Measurements from ENCODE around the gene KCNH2. TPM values are rescaled to one million over a fixed set of nuclear protein-coding genes. Genes with fewer than 3 reads are reported as not detected.
"Not testable (repeated sequence)": the region's sequence is repeated elsewhere in the genome, so short reads cannot be mapped to it uniquely, and the experiment has no call there.

Gene KCNH2
- polyA plus RNA-seq, 5 donors, result 2.9 to 6.3 (median 4.5) TPM

DNA sequence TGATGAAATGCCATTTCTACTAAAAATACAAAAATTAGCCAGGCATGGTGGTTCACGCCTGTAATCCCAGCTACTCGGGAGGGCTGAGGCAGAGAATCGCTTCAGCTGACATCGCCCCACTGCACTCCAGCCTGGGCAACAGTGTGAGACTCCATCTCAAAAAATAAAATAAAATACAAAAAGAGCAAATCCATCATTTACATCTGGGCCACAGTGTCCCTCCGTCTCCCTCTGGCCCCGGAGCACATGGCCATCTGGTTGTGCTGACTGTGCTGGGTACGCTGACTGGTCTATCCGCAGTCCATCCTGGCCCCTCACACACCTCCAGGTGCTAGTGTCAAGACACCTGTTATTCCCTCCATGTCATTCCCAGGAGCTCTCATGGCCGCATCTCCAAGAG lies 42.1 kb downstream of the KCNH2 start:
- DNase-seq, result no peak

DNA sequence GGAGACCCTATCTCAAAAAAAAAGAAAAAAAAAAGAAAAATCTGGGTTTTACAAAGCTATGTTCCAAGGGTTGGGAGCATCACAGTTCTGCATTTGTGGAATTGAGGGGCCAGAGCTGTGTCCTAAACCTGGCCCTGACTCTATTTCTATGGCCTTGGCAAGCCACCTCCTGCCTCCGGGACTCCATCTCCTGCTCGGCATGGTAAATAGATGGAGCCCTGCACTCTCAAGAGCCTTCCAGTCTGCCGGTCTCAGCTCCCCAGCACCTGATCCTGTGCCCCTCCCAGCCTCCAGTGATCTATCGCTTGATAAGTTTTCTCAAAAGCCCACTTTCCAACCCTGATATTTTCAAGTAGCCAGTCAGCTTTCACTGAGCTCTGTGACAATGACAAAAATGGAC lies 43.0 kb downstream of the KCNH2 start:
- DNase-seq, result no peak

DNA sequence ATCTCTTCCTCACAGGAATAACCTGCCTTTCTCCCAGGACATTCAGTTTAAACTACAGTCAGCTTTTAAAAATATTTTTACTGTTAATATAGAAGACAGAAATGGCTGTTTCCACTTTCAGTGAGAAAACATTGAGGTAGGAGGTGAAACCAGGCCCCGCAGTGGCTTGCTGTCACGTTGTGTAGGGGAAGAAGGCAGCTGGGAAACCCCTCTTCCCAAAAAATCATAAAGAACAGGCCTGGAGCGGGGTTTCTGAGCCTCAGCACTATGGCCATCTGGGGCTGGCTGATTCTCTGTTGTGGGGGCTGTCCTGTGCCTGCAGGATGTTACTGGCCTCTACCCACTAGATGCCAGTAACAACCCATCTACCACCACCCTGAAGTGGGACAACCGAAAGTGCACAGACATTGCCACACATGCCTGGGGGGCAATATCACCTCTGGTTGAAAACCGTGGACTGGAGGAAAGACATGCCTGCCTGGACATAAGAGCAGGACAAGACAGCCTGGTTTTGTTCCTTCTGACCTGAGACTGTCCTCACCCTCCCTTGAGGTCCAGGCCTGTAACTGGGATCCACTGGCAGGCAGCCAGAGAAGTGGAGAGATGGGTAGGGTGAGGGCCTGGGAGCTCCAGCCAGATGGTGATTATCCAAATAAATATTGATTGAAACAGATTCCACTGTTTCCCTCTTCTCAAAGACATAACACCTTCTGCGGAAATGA lies 43.9 kb downstream of the KCNH2 start:
- DNase-seq, result no peak

DNA sequence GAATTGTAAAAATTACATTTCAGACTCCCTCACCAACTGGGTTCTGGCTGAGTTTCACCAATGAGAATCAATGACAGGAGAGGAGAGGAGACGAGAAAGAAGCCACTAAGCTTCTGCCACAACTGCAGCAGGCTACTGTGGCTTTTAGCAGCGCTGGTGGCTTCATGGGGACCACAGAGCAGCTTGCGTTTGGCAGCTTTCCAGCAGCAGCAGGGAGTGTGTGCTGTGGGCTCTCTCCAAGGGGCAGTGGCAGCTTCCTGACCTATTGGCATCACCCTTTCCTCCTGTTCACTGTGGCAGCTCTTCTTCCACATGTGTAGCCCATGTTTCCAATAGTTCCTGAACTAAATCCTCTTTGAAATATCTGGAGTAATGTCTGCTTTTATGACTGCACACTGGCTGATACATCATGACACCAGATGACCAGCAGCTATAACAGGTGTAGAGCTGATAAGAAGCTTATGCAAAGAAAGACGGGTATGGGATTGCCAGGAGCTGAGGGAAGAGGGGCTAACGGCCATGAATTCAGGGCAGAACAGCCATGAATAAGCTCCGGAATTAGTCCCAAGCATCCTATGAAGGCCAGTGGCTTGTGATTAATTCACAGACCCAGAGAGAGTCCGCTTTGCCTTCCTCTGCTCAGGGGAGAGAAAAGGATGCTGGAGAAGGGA lies 46.8 kb downstream of the KCNH2 start:
- DNase-seq, result no peak

DNA sequence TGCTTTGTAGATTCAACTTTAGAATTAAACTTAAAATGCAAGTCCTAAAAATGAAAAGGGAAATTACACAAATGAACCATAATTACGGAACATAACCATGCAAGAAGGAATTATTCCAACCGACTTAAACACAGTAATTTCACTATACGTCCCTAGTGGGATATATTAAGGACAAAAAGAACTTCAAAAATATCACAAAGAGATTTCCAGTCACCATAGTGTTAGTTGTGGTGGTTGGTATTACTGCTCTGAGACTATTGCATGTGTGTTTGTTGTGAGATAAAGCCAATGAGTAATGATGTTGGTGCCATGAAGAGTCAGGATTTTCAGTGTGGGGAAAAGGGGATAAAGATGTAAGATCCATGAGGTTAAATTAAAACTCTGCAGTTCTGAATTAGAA lies 49.6 kb downstream of the KCNH2 start:
- no peak for DNase-seq

- DNase-seq, result no peak
Measured at GRCh38 chr7:150927956-150928344, 50.2 kb downstream of the KCNH2 start.

DNA sequence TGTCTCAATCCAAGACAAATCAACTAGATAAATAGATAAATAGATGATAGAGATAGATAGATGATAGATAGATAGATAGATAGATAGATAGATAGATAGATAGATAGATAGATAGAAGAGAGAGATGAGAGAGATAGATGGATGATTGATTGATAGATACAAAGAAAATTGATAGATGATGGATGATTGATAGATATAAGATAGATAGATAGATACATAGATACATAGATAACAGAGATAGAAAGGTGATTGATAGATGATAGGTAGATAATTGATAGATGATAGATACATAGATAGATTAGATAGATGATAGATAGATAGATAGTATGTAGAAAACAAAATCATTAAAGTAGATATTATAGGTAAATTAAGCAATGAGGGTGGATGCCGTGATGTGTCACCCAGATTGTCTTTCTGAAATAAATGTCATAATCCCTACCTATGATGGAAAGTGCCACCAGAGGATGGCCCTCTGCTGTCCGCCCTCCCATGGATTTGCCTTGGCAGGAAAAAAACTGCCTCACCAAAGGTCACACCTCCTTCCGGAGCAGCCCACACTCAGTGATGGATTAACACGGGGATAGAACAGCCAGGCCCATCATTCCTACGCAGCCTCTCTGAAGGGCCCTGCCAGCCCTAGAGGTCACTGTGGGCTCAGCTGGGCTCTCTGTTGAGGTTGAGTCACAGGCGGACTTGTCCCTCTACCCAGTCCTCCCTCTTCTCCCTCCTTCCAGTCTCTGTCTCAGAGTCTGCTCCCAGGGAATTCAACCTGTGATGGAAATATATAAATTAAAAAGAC lies 50.8 kb downstream of the KCNH2 start:
- no peak for DNase-seq

GRCh38 chr7:150926066-150926465 lies 52.1 kb downstream of the KCNH2 start:
- DNase-seq, result no peak

- no peak for DNase-seq
Measured at GRCh38 chr7:150924369-150924781, 53.7 kb downstream of the KCNH2 start.

DNA sequence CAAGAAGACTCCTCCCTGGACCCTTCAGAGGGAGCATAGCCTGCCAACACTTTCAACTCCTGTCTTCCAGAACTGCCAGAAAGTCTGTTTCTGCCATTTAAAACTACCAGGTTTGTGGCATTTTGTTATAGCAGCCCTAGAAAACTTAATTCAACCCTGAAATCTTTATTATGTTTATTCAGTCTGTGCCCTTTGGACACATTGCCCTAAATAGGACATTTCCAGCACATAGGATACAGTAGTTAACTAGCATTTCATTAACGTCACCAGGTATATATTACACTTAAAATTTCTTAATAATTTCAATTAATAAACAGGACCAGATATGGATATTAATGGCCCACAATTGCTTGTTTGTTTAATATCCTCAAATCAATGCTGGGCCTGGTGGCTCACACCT lies 54.3 kb downstream of the KCNH2 start:
- no peak for DNase-seq

GRCh38 chr7:150923196-150923595 lies 54.9 kb downstream of the KCNH2 start:
- no peak for DNase-seq

GRCh38 chr7:150919160-150919559 lies 59.0 kb downstream of the KCNH2 start:
- DNase-seq, result no peak

DNA sequence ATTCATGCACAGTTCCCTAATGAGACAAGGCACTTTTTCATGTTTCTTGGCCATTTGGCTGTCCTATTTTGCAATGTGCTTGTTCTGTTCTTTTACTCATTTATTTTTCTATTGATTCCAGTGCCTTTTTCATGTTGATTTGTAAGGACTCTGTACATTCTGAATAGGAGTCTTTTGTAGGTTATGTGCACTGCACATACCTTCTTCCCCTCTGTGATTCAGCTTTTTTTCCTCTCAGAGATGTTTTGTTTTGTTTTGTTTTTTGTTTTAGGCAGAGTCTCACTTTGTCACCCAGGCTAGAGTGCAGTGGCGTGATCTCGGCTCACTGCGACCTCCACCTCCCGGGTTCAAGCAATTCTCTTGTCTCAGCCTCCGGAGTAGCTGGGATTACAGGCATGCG lies 59.7 kb downstream of the KCNH2 start:
- DNase-seq, result no peak

- DNase-seq, result no peak
Measured at GRCh38 chr7:150917969-150918368, 60.2 kb downstream of the KCNH2 start.

DNA sequence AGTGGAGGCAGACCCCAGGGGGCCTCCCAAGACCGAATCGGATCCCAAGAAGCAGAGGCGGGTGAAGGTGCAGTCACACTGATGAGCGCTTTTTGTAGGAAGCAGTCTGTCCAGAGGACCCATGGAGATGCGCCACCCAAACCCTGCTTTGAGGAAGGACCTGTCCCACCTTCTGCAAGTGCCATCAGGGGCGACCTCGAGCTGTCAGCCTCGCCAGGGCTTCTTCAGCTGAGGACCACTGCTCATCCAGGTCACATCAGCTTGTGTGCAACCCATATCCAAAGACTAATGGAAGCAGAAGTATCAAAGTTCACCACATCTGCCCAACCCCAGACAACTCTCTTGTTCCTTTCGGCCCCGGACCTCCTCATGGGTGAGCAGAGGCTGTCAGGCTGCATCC lies 61.5 kb downstream of the KCNH2 start:
- DNase-seq, result no peak

- DNase-seq, result no peak
Measured at GRCh38 chr7:150914966-150915365, 63.2 kb downstream of the KCNH2 start.

DNA sequence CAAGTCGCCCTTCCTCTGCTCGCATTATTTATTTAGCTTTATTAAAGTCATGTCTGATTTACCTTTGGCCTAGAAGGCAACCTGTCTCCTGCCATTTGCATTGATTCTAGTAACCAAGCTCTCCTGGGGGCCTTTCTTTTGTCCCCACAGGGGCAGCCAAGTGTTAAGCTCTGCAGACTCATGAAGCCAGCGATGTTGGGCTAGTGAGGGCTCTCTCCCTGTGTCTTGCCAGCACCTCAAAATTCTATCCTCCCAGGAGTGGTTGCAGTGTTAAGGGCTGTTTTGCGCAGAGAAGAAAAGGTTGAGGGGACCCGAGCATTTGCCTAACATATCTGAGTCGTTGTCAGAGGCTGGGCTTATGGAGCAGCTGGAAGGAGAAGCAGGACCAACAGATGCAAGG lies 63.9 kb downstream of the KCNH2 start:
- DNase-seq, result no peak

DNA sequence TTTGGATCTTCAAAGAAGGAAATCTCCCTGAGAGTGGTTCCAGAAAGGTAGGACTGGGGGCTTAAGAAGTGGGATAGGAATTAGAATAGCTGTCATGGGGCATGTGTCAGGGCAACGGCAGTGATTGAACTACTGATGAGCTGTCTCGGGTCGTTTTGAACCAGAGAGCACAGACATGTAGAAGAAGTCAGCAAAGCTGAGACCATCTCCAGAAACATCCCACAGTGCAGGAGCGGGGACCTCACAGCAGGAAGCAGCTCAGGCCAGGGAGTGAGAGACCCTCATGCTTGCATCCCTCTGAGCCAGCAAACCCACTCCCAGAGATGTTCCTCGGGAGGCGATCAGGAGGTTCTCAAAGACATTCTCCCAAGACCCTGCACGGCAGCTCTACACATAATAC lies 65.7 kb downstream of the KCNH2 start:
- no peak for DNase-seq

- DNase-seq, result no peak
Measured at GRCh38 chr7:150911590-150912267, 66.4 kb downstream of the KCNH2 start.

DNA sequence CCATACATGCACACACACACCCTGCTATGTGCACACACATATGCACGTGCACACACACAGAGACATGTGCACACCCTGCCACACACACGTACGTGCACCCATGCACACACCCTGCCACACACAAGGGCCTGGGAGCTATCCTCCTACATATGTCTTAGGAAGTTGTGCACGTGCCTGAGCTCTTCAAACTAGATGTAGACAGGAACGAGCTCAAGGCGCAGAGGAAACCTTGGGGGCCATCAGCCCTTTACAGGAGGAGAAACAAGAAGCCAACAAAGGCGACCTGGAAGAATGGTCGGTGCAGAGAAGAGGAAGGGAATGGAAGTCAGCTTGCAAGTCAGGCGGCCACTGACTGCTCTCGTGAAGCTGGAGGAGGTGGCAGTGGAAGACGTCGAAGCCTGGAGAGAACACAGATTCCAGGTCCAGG lies 67.1 kb downstream of the KCNH2 start:
- no peak for DNase-seq

- DNase-seq, result not testable (repeated sequence)
Measured at GRCh38 chr7:150910305-150910995, 67.7 kb downstream of the KCNH2 start.
